Astrocyte of the spinal cord (primary cell): ENCODE data around the gene OXCT1.

ENCODE experiments used
- DNase-seq: peaks from one replicate; pipeline ENCODE4 v3.0.0; 2011; ENCODE audit warnings: low read depth, low spot score
- H3K4me3 ChIP-seq: 2 replicates; pipeline ENCODE4 v1.5.1; 2011; ENCODE audit warnings: low read depth, mild to moderate bottlenecking, low read length, moderate library complexity
- in situ Hi-C: cut with HindIII; loops from 2 replicates; pipeline ENCODE4 v1.10.0; 2017; ENCODE audit warnings: low sequenced_read_pairs
- TF ChIP-seq, protein P1 (sequence below): IDR thresholded peaks from 2 replicates; pipeline ENCODE4 v1.5.1; 2012; ENCODE audit warnings: low read depth, mild to moderate bottlenecking, low read length, inconsistent platforms

The OXCT1 gene

DNA sequence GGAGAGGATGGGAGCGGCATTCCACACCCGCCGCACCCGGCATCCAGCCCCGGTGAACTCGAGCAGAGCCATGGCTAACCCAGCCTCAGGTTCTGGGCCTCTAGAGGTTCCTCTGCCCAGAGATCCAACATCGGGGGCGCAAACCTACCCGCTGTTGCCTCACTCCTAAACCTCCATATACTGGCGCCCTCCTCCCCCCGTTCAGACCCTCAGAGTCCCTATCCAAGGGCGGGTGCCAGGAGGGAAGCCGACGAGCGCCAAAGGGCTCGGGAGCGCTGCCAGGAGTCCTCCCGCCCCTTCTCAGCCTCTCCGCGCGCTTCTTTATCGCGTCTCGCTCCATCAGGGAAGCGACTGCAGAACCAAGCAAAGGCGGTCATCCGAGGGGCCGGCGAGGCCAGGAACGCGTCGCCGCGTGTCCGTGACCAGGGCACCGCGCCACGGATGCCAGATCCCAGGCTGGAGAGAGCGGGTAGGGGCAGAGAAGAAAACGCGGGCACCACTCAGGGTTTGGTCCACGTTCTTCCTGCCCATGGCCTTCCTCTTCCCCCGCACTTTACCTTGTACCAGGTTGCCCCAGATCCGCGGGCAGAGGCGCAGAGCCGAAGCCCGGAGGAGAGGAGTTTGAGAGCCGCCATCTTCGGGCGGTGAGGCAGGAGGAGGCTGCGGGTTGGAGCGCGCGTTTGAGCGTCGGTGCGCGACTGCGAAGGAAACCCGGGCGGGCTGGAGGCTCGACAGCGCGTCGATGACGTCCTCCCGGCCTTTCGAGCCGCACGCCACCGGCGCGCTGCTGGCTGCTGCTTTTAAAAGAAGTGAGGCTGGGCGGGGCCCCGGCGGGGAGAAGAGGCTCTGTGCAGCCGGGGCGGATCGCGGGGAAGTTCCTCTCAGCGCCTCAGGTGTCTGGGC, at the start of gene OXCT1:
Gene OXCT1, minus strand, starts transcription at position 702 of the 903 bp plus-strand sequence. Its CDS starts 67 bp downstream, at position 635.
- H3K4me3 ChIP-seq = peak within 1 kb of the TSS; percentile 89
- DNase-seq = peak; percentile 87
- TF ChIP-seq, protein P1, sequence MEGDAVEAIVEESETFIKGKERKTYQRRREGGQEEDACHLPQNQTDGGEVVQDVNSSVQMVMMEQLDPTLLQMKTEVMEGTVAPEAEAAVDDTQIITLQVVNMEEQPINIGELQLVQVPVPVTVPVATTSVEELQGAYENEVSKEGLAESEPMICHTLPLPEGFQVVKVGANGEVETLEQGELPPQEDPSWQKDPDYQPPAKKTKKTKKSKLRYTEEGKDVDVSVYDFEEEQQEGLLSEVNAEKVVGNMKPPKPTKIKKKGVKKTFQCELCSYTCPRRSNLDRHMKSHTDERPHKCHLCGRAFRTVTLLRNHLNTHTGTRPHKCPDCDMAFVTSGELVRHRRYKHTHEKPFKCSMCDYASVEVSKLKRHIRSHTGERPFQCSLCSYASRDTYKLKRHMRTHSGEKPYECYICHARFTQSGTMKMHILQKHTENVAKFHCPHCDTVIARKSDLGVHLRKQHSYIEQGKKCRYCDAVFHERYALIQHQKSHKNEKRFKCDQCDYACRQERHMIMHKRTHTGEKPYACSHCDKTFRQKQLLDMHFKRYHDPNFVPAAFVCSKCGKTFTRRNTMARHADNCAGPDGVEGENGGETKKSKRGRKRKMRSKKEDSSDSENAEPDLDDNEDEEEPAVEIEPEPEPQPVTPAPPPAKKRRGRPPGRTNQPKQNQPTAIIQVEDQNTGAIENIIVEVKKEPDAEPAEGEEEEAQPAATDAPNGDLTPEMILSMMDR = no peak
- in situ Hi-C loops = no loop called here

DNA sequence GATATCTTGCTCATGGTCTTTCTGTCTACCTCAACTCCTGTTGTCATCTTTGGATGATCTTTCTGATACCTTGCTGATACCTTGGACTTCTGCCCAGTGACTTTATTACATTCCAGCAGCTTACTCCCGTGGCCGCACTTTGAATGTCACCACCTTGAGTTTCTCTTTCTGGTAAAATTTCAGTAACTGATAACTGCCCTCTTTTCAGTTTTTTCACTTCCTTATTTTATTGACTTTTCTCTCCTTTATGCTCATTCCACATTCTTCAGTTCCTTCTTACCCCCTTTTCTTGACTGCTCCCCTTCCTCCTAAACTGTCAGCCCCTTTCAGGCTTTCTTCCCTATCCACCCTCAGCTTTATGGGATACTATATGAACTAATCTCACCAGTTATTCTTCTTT, 47.9 kb upstream of the OXCT1 start:
- in situ Hi-C loops = no loop called here
- TF ChIP-seq, protein P1 = no peak
- no peak for DNase-seq
- no peak overlapping the region for H3K4me3 ChIP-seq

DNA sequence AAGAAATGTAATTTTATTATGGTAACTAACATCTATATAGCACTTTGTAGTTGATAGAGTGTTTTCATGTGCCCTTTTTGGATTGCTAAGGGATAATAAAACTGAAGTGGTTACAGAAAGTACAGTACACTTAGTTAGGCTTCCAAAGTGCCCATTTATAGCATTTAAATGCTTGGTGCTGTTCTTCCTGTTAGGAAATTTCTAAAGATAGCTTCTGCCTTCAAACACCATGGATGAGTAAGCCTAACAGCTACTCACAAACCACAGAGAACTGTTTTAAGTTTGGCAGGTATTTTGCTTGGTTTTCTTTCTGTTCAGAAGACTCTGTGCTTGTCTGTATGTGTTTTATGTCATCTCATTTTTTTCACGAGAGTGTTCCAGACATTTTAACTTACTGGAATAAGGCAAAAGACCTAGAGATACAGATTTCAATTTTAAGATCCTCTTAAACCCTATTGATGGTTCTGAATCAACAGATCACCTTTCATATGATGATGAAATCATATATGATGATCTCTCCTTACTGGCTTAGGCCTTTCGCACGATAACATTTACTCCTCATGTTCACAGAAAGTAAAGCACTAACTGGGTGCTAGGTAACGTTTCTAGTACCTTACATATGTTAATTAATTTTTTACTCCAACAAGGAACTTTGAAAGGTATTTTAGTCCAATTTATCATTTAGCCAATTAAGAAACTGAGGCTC, 38.3 kb upstream of the OXCT1 start:
- no peak overlapping the region for H3K4me3 ChIP-seq
- in situ Hi-C loops = no loop called here
- peak; percentile 77 for DNase-seq
- TF ChIP-seq, protein P1 = no peak

DNA sequence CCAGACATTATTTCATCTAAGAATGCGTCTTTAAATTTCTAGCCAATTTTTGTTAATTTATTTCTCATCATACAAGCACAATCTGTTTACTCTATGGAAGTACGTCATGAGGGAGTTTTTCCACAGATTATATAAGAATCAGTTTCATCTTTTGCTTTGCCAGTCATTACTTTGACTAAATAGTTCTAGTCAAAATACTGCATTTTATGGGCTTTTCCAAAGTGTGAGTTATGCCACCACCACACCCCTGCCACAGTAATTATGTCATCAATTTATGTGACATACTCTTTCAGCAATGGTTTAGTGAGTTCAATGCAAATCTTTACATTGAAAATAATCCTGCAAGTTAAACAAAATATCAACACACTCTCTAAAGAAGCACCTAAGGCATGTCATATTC, 35.9 kb upstream of the OXCT1 start:
- in situ Hi-C loops = no loop called here
- DNase-seq = no peak
- H3K4me3 ChIP-seq = no peak overlapping the region
- TF ChIP-seq, protein P1 = no peak

DNA sequence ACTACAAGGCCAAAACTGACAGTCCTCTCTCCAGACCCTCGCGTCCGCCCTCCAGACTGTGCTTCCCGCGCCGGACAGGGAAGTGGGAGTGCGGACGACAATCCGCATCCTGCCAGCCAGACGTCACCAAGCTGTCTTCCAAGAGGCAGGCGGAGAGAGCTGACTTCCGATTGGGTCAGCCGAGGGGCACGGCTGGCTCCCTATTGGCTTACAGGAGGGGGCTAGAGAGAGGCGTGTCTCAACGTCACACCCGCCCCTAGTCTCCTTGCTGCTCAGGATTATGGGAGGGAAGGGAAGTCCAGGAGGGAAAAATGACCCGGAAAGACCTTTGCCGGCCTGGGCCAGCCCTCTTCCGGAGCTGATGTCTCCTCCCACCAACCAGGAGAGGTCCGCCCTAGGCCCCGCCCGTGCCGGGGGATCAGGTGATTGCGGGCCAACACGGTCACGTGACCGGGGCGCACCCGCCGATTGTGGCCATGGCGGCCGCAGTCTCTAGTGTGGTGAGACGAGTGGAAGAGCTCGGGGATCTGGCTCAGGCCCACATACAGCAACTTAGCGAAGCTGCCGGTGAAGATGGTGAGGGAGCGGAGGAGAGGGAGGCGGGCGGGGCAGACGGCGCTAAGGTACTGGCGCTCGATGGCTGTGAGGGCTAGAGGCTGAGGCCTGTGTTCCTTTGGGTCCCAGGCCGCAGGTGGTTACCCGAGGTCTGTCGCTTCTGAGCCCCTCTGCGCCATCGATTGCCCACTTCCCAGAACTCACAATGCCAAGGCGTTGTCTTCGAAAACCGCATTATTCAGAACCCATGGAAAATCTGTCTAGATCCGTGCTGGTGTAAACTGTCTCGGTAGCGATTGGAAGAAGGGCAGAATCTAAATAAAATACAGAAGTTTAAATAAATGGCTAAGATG, 33.9 kb upstream of the OXCT1 start, which contains the start of gene RIMOC1:
Gene RIMOC1, plus strand, starts transcription at position 453 of the 908 bp plus-strand sequence. Its CDS starts 24 bp downstream, at position 477.
- H3K4me3 ChIP-seq = peak within 1 kb of the TSS; percentile 98
- TF ChIP-seq, protein P1 = no peak
- DNase-seq = peak; percentile 100
- in situ Hi-C loops = no loop called here
